DMS153 (cell line): ENCODE data around the gene CENPP.
"Not testable (repeated sequence)": the region's sequence is repeated elsewhere in the genome, so short reads cannot be mapped to it uniquely, and the experiment has no call there.

ENCODE experiments used
- DNase-seq: peaks from one replicate; lab custom pipeline; 2025; lab: John Stamatoyannopoulos, UW

The CENPP gene

DNA sequence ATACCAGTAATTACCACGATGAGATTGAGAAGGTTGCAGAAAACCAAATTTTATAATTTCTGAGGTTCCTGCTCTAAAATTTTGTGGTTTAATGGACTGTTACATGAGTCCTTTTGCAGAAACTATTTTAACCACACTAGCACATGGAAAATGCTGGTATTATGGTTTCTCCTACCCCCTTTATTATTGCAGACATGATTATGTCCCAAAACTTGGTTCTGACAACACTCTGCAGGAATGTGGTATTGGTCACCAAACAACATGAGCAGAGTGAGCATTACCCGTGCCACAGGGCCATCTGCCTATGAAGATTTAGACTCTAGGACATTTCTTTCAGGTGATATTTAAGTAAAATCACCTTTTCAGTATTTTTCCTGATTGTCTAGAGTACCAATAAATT is 212.8 kb downstream of the CENPP start:
- no peak for DNase-seq

DNA sequence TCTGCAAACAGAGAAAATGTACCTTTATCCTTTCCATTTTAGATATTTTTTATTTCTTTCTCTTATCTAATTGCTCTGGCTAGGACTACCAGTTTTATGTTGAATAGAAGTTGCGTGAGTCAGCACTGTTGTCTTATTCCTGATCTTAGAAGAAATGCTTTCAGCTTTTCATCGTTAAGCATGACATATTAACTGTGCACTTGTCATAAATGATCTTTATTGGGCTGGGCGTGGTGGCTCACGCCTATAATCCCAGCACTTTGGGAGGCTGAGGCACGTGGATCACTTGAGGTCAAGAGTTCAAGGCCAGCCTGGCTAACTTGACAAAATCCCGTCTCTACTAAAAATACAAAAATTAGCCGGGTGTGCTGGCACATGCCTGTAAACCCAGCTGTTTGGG is 218.2 kb downstream of the CENPP start:
- DNase-seq: no peak

DNA sequence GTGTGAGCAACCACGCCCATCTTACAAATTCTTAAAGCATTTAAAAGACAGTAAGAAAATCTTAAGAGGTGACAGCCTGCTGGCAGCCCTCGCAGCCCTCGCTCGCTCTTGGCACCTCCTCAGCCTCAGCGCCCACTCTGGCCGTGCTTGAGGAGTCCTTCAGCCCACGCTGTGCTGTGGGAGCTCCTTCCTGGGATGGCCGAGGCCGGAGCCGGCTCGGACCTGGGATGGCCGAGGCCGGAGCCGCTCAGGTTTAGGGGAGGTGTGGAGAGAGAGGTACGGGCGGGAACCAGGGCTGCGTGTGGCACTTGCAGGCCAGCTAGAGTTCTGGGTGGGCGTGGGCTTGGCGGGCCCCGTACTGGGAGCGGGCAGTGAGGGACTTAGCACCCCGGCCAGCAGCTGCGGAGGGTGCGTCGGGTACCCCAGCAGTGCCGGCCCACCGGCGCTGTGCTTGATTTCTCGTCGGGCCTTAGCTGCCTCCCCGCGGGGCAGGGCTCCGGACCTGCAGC is 219.3 kb downstream of the CENPP start:
- no peak for DNase-seq

DNA sequence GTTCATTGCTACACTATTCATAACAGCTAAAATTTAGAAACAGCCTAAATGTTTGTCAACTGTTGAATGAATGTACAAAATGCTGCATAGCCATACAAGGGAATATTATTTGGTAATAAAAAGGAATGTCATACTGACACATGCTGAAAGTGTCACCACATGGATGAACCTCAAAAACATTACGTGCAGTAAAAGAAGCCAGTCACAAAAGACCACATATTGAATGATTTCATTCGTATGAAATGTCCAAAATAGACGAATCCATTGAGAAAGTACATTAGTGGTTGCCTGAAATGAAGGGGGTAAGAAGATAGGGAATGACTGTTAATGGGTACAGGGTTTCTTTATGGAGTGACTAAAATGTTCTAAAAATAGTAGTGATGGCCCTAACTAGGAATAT is 221.6 kb downstream of the CENPP start:
- DNase-seq: no peak

DNA sequence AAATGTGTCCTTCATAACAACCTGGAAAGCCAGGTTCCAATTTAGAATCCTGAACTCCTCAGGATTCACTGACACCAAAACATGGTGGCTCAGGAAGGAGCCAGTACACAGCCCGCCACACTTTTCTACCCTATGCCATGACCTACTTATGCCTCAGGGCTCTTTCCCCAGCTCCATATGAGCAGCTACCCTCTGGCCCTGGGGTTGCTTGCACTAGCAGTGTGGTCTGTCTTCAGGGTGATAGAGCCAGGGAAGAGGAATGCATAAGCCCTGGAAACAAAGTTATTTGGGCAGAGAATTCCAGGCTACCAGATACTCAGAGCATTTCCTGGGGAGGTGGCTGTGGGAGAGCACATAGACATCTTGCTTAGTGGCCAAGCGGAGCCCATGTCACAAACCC is 225.0 kb downstream of the CENPP start:
- DNase-seq: no peak

DNA sequence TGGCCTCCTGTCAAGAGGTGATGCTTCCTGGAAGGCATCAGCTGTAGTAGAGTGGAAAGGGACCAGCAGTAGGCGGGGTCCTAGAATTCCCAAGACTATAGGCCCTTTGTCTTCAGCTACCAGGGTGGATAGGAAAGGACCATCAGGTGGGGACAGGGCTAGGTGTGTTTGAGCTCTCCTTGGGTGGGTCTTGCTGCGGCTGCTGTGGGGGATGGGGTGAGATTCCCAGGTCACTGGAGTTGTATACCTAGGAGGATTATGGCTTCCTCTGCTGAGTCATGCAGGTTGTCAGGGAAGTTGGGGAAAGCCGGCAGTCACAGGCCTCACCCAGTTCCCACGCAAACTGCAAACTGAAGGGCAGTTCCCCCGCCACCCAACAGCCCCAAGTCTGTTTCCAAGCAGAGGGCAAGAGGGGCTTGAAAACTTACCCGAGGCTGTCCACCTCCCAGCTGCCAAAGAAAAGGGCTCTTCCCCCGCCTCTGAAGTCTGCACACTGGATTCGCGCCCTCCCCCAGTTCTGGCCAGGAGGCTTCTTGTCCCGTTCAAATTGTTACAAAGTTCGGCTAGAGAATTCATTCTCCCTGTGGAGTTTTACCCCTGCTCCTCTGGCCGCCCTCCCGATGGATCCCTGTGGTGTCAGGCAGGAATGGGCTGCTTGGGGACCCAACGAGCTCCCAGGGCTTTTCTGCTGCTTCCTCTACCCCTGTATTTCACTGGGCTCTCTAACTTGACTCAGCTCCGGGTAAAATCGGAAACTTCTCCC is 233.0 kb downstream of the CENPP start:
- no peak for DNase-seq

DNA sequence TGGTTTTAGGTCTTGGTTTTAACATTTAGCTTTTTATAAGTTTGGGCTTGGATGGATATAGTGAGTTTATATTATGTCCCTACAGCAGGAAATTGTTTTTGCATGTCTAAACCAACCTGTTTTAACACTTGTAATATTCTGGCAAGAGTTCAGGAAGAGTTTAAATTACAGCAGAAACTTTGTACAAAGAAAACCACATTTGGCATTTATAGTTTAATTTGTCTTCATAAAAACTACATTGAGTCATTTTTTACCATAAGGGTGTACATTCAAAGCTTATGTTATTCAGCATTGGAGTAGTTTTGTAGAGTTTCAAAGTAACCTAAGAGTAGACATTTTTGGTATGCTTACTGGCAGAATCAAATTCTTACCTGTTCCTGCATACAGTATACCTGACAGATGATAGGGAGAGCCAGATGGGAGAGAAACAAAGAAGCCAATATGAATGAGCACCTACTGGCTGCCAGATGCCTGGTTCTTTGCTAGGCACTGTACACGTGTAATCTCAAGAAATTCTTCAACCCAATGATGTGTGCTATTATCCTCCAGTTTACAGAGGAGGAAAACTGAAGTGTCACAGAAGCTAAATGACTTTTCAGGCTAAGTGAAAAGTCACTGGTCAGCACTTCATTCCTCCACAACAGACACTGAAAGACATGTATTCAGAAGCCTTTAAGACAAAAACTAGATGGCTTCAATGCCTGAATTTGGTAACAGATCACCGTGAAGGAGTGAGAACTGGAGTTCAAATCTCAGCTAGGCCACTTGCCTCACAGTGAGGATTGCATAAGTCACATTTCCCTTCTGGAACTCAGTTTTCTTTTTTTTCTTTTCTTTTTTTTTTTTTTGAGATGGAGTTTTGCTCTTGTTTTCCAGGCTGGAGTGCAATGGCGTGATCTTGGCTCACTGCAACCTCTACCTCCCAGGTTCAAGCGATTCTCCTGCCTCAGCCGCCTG is 235.9 kb downstream of the CENPP start:
- DNase-seq: no peak

DNA sequence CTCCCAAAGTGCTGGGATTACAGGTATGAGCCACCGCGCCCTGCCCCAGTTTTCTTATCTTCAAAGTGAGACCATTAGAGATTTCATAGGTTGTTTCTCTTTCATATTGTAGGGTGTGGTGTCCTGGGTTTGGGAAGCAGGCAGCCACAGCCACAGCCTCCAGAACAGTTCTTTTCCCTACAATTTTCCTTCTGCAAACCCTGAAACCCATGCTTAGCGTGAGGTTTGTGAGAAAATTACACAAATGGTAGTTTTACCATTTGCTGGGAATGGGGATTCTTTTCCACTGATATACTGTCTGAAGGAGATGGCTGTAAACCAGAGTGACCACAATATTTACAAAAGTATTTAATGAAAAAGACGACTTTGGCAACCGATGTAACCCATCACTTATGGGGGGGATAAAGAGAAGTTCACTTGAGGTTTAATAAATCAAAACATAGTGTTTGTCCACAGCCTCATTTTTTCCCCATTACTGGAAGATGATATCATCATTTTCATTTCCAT is 236.8 kb downstream of the CENPP start:
- DNase-seq: no peak

DNA sequence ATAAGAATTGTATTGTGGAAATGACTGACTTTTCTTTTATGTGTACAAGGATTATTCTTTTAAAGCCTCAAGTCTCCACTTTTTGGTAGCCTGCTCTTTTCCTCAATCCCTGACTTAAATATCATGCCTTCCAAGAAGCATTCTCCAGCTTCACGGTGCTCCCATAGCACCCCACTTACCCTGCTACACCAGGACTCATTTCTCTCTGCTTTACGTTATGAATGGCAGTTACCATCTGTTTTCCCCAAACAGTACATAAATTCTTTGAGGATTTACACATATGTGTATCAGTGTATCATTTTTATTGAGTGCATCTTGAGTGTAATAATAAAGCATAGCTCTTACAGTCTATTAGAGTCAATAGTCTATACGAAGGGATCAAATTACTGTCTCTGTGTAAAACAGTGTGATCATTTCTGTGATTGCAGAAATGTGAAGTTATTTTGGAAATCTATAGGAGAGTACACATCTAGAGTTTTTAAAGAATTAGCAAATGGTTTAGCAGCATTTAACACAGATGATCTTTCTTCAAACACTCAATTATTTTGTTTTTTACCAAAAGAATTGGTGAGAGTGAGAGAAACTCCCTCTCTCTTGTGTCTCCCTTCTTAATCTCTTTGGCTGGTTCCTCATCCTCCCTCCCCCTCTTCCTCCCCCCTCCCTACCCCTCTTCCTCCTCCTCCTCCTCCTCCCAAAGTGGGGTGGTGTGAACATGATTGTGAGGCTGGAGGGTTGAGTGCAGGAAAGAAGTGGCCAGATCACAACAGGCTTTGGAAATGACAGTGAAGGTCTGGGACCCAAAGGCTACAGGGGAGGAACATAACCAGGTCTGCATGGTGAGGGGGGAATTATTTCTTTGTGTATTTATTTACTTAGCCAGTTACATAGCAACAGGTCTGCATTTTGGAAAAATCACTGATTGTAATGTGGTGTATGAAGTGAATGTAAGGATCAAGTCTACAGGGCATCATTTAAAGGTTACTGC is 237.7 kb downstream of the CENPP start:
- peak; percentile 44 for DNase-seq

DNA sequence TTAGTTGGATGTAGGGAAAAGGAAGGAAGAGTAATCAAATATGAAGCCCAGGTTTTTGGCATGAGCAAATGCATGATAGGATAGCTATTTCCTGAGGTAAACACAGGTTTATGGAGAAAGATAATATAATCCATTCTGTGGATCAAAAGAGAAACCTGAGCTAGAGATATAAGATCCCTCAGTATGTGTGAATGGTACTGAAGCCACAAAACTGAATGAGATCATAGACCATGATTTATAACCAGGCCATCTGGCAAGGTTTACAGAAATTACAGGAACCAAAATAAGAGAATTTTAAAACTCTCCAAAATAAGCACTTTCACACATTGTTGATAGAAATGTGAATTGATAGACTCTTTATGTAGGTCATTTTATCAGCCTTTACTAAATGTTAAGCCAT is 238.8 kb downstream of the CENPP start:
- DNase-seq: peak; percentile 47

DNA sequence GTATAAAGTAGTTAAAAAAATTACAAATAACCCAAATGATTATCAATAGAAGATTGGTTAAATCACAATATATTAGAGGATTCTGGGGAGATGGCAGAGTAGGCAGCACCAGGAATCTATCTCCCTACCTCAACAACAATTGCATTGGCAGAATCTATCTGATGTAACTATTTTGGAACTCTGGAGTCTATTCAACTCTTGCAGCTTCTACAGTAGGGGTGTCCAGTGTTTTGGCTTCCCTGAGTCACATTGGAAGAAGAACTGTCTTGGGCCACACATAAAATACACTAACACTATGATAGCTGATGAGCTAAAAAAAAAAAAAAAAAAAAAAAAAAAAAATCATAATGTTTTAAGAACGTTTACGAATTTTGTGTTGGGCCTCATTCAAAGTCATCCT is 239.2 kb downstream of the CENPP start:
- DNase-seq: no peak

DNA sequence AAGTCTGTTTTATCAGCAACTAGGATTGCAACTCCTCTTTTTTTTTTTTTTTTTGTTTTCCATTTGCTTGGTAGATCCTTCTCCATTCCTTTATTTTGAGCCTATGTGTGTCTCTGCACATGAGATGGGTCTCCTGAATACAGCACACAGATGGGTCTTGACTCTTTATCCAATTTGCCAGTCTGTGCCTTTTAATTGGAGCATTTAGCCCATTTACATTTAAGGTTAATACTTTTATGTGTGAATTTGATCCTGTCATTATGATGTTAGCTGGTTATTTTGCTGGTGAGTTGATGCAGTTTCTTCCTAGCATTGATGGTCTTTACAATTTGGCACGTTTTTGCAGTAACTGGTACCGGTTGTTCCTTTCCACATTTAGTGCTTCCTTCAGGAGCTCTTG is 246.1 kb downstream of the CENPP start:
- DNase-seq: not testable (repeated sequence)

DNA sequence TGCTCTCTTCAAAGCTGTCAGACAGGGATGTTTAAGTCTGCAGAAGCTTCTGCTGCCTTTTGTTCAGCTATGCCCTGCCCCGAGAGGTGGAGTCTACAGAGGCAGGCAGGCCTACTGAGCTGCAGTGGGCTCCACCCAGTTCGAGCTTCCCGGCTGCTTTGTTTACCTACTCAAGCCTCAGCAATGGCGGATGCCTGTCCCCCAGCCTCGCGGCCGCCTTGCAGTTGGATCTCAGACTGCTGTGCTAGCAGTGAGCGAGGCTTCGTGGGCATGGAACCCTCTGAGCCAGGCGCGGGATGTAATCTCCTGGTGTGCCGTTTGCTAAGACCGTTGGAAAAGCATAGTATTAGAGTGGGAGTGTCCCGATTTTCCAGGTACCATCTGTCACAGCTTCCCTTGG is 247.9 kb downstream of the CENPP start:
- DNase-seq: not testable (repeated sequence)

DNA sequence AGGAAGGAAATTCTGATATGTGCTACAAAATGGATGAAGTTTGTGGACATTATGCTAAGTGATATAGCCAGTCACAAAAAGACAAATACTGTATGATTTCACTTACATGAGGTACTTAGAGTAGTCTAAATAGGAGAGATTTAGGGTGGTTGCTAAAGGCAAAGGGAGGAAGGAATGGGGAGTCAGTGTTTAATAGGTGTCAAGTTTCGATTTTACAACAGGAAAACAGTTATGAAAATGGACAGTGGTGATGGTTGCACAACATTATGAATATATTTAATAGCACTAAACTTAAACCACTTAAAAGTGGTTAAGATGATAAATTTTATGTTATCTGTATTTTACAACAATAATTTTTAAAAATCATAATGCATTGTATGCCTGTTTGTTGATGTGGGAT is 250.4 kb downstream of the CENPP start:
- DNase-seq: peak; percentile 14

DNA sequence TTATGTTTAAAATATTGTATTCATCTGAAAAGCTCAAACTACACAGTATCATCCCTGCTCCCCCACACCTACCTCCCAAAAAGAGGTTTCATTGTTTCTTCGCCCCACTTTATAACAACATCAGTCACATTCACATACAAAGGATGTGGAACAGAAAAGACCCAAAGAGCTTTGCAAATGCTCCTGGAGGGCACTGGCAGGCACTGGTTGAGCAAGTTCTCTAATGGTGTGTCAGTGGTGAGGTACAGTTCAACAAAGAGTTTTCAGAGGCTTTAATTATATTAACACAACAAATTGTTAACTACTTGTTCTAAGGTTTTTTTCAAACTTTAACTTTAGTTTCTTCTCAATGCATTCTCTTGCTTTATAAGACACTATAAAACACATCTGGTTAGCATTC is 264.2 kb downstream of the CENPP start:
- no peak for DNase-seq

DNA sequence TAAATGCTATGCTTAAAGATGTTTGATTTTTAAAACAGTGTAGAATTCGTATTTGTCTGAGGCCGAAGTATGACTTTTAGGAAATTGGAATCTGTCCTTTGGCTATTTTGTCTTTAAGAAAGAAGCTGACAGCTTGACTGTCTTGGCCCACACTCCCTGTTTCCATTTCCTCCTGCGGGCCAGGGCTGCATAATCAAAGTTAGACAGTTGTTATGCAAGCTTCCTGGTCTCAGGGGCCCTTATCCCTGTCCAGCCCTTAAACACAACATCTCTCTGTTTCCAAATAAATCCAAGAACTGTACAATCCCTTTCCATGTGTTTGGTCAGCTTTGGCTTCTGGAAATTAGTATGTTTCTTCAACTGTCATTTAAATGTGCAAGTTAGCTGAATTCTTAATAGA is 264.6 kb downstream of the CENPP start:
- DNase-seq: no peak

DNA sequence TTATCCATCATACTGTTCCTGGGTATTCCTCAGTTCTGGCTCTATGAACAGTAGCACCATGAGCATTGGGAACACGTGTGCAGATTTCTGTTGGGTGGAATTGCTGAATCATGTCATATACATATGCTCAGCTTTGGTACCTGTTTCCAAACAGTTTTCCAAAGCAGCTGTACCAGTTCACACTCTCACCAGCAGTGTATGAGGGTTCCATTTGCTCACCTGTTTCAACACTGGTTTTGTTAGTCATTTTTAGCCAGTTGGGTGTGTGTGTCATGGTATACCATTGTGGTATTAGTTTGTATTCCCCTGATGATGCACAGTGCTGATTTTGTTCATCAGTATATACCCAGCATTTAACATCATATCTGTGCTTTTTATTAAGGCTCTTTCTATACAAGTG is 266.8 kb downstream of the CENPP start:
- DNase-seq: no peak

DNA sequence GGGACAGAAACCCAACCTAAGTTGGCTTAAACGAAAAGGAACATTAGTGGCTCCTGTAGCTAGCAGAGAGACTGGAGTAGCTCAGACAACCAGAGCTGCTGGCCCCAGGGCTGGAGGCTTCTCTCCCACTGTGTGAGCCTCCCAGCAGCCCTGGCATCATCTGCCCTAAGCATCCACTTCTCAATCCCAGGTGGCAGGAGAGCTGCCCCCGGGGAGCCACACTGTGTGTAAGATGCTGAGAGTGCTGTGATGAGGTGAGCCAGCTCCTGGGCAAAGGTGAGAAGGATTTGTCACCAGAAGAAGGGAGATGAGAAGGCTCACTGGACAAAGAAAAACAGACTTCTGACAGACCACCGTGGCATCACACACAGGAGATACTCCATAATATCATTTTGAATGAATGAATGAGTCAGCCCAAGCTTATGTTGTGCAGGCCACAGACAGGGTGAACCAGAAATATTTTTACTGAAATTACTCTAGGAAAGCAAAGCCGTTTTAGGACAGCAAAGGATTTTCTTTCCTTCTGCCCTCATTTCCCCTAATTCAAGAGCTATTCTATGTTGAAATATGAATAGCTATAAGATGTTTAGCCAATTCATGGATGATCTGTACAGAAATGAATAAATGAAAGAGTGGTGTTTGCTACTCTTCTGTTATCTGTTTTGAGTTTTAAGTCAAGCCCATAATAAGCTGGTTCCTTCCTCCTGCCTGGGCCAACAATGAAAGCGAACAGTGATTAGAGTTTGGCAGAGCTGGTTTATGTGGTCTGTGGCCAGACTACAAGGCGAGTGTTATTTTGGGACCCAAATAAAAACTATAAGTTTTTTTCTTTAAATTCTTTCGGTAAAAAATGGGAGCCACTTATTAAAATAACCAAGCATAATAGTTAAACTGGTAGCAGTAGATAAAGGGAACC is 267.5 kb downstream of the CENPP start:
- DNase-seq: no peak

DNA sequence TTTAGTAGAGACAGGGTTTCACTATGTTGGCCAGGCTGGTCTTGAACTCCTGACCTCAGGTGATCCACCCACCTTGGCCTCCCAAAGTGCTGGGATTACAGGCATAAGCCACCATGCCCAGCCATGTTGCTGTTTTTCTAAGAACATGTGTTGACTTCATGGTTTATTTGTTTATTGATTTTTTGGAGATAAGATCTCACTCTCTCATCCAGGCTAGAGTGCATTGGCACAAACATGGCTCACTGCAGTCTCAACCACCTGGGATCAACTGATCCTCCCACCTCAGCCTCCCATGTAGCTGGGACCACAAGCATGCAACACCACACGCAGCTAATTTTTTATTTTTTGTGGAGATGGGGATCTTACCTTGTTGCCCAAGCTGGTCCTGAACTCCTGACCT is 269.3 kb downstream of the CENPP start:
- not testable (repeated sequence) for DNase-seq

DNA sequence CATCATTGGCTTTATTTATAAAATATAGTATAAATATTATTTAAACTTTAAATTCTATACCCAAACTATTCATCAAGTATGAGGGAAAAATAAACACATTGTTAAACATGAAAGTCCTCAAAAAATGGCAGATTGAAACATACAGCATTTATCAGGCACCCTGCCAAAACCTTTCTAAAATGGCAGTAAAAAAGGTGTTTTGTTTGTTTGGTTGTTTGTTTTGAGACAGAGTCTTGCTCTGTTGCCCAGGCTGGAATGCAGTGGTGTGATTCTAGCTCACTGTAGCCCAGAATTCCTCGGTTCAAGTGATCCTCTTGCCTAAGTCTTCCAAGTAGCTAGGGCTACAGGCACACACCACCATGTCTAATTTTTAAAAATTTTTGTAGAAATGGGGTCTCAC is 270.2 kb downstream of the CENPP start:
- no peak for DNase-seq

DNA sequence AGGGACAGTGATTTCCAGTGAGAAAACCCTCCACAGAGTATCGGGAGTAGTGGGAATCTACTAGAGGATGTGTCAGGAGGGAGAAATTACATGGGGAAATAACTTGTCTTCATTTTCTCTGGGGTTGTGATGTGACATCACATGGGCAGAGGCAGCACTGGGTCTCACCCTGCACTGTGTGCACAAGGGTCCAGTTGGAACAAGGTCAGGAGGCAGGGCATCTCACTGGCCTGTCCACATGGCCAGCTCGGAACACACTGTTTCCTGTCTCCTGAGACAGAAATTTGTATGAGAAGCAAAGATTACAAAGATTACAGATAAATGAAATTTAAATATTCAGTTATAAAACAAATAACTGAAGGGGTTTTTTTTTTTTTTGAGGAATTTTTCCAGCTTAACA is 272.6 kb downstream of the CENPP start:
- DNase-seq: no peak
